AG10803 (cell line): ENCODE data around the gene C1orf21.
A peak's percentile ranks its signal among the peaks of the same experiment; 100 is the strongest.

Source experiments
- DNase-seq: peaks from one replicate; pipeline ENCODE4 v3.0.0; 2010; ENCODE audit warnings: low read depth
- H3K4me3 ChIP-seq: 2 replicates; pipeline ENCODE4 v1.5.1; 2011; ENCODE audit warnings: mild to moderate bottlenecking, low read length, control low read depth
- CTCF ChIP-seq: conservative IDR thresholded peaks from 2 replicates; pipeline ENCODE4 v1.5.1; 2011; ENCODE audit warnings: mild to moderate bottlenecking, low read length, control low read depth, inconsistent platforms

The C1orf21 gene

GRCh38 chr1:184392067-184392466, 5.2 kb downstream of the C1orf21 start:
- no peak for TF ChIP-seq CTCF
- no peak for DNase-seq
- H3K4me3 ChIP-seq = no peak overlapping the region

GRCh38 chr1:184392779-184393522, 6.1 kb downstream of the C1orf21 start:
- no peak overlapping the region for H3K4me3 ChIP-seq
- DNase-seq = no peak
- no peak for TF ChIP-seq CTCF

- TF ChIP-seq CTCF = no peak
- no peak overlapping the region for H3K4me3 ChIP-seq
- peak; percentile 44 for DNase-seq
These were observed 7.1 kb downstream of the C1orf21 start for GRCh38 chr1:184393962-184394361.

- no peak for TF ChIP-seq CTCF
- H3K4me3 ChIP-seq = no peak overlapping the region
- no peak for DNase-seq
These were observed 8.5 kb downstream of the C1orf21 start for GRCh38 chr1:184395370-184395769.

GRCh38 chr1:184395937-184396480, 9.2 kb downstream of the C1orf21 start:
- TF ChIP-seq CTCF = no peak
- no peak overlapping the region for H3K4me3 ChIP-seq
- no peak for DNase-seq

- H3K4me3 ChIP-seq = no peak overlapping the region
- no peak for TF ChIP-seq CTCF
- no peak for DNase-seq
These were observed 12.5 kb downstream of the C1orf21 start for GRCh38 chr1:184399192-184399847.
